NCI-H82 (cell line): ENCODE data around the gene GRPR.
"Not testable (repeated sequence)": the region's sequence is repeated elsewhere in the genome, so short reads cannot be mapped to it uniquely, and the experiment has no call there.

Experiments
- DNase-seq: peaks from one replicate; lab custom pipeline; 2025; lab: John Stamatoyannopoulos, UW

Gene GRPR

GRCh38 chrX:16183843-16184242, 60.5 kb downstream of the GRPR start:
- DNase-seq, result not testable (repeated sequence)

- DNase-seq, result no peak
Observed at GRCh38 chrX:16185725-16186136, 62.4 kb downstream of the GRPR start.

GRCh38 chrX:16186380-16187007, 63.1 kb downstream of the GRPR start:
- DNase-seq, result no peak

- no peak for DNase-seq
Observed at GRCh38 chrX:16187024-16187760, 63.8 kb downstream of the GRPR start.

- no peak for DNase-seq
Observed at GRCh38 chrX:16188687-16189086, 65.3 kb downstream of the GRPR start.

GRCh38 chrX:16191605-16192004, 68.2 kb downstream of the GRPR start:
- no peak for DNase-seq

GRCh38 chrX:16196829-16197228, 73.5 kb downstream of the GRPR start:
- DNase-seq, result no peak

GRCh38 chrX:16199343-16199742, 76.0 kb downstream of the GRPR start:
- no peak for DNase-seq

GRCh38 chrX:16202943-16203342, 79.6 kb downstream of the GRPR start:
- DNase-seq, result no peak
